ENCODE data around the gene TCAP. TPM values are rescaled to one million over a fixed set of nuclear protein-coding genes. Genes with fewer than 3 reads are reported as not detected.

TCAP gene
- total RNA-seq, 4 donors from 2014 or later: 0.25 to 3.6 (median 1.5) TPM

- no peak overlapping the region for H3K4me3 ChIP-seq
- TF ChIP-seq EP300 (IDR thresholded peaks at IDR 0.05) (no peak), POLR2A (IDR thresholded peaks at IDR 0.05) (no peak), CTCF (IDR thresholded peaks at IDR 0.05) (no peak)
- H3K27ac ChIP-seq: no peak overlapping the region
- no peak for ATAC-seq
- H3K36me3 ChIP-seq: no peaks in the 10 kb centered on the region
- H3K9me3 ChIP-seq: no peaks in the 10 kb centered on the region
- WGBS, 2 donors (ENCODE audit: low coverage in 1 of 2): 23 to 32% methylated on average over 8 of the region's 16 CpGs
- H3K27me3 ChIP-seq: peaks cover 48% of the 10 kb centered on the region
- peaks cover 0 to 47% (median 15%) of the 10 kb centered on the region in 3 donors for H3K4me1 ChIP-seq
These were observed 42.7 kb upstream of the TCAP start for GRCh38 chr17:39622380-39623006.

GRCh38 chr17:39623356-39623950 lies 41.7 kb upstream of the TCAP start:
- Histone ChIP-seq H3K4me1 (peaks cover 0 to 40% (median 13%) of the 10 kb centered on the region in 3 donors), H3K36me3 (no peaks in the 10 kb centered on the region), H3K4me3 (no peak overlapping the region), H3K27me3 (peaks cover 56% of the 10 kb centered on the region), H3K9me3 (no peaks in the 10 kb centered on the region), H3K27ac (no peak overlapping the region)
- TF ChIP-seq CTCF (IDR thresholded peaks at IDR 0.05) (peak in 3 of 4 experiments; percentile 87 to 96 (median 89)), POLR2AphosphoS5 (IDR thresholded peaks at IDR 0.05) (no peak)
- 9% methylated on average over 10 of the region's 16 CpGs; no CpG with 5 or more reads in 1 of the 2 donors for WGBS, 2 donors (ENCODE audit: low coverage in 1 of 2)
- ATAC-seq: peak; percentile 69

- no peak for ATAC-seq
These were observed 40.8 kb upstream of the TCAP start for GRCh38 chr17:39624313-39624712.

GRCh38 chr17:39625198-39625785 lies 39.9 kb upstream of the TCAP start:
- peaks cover 0 to 36% (median 9%) of the 10 kb centered on the region in 3 donors for H3K4me1 ChIP-seq
- no peak for ATAC-seq
- H3K27me3 ChIP-seq: peaks cover 75% of the 10 kb centered on the region

More at GRCh38 chr17:39624313-39624712, 40.8 kb upstream of the TCAP start:
- Histone ChIP-seq H3K4me1 (peaks cover 0 to 36% (median 9%) of the 10 kb centered on the region in 3 donors), H3K4me3 (no peak overlapping the region), H3K27me3 (peaks cover 65% of the 10 kb centered on the region), H3K9me3 (no peaks in the 10 kb centered on the region), H3K27ac (no peak overlapping the region), H3K36me3 (no peaks in the 10 kb centered on the region)
- TF ChIP-seq POLR2A (IDR thresholded peaks at IDR 0.05): no peak
- no peak for TF ChIP-seq POLR2AphosphoS5 (IDR thresholded peaks at IDR 0.05)
- TF ChIP-seq CTCF (IDR thresholded peaks at IDR 0.05): no peak
- no peak for TF ChIP-seq EP300 (IDR thresholded peaks at IDR 0.05)
- 56% methylated on average over 8 of the region's 8 CpGs; no CpG with 5 or more reads in 1 of the 2 donors for WGBS, 2 donors (ENCODE audit: low coverage in 1 of 2)

More at GRCh38 chr17:39625198-39625785, 39.9 kb upstream of the TCAP start:
- Histone ChIP-seq H3K4me3 (no peak overlapping the region), H3K9me3 (no peaks in the 10 kb centered on the region), H3K36me3 (no peaks in the 10 kb centered on the region), H3K27ac (no peak overlapping the region)
- TF ChIP-seq POLR2A (IDR thresholded peaks at IDR 0.05) (no peak), CTCF (IDR thresholded peaks at IDR 0.05) (no peak), POLR2AphosphoS5 (IDR thresholded peaks at IDR 0.05) (no peak)
- 31 to 63% methylated on average over 2 to 3 of the region's 5 CpGs for WGBS, 2 donors (ENCODE audit: low coverage in 1 of 2)

Data from gastroesophageal sphincter (tissue), 4 donors.